Umbilical cord (tissue), 2 donors: Measurements from ENCODE around the gene TRIM34. TPM values are rescaled to one million over a fixed set of nuclear protein-coding genes. Genes with fewer than 3 reads are reported as not detected.
A peak's percentile ranks its signal among the peaks of the same experiment; 100 is the strongest.
"Not testable (repeated sequence)": the region's sequence is repeated elsewhere in the genome, so short reads cannot be mapped to it uniquely, and the experiment has no call there.

ENCODE experiments used
- DNase-seq: peaks from one replicate; pipeline ENCODE4 v3.0.0-alpha.2; 2015; ENCODE audit warnings: low spot score
- total RNA-seq: library from RNA; depleted of rRNA; stranded (reverse); fragments of >200 nt; gene quantifications from one replicate; pipeline ENCODE4 v1.2.3, GENCODE V29; 2014; ENCODE audit warnings: low replicate concordance; ENCODE audit not compliant: insufficient read depth

The TRIM34 gene, protein sequence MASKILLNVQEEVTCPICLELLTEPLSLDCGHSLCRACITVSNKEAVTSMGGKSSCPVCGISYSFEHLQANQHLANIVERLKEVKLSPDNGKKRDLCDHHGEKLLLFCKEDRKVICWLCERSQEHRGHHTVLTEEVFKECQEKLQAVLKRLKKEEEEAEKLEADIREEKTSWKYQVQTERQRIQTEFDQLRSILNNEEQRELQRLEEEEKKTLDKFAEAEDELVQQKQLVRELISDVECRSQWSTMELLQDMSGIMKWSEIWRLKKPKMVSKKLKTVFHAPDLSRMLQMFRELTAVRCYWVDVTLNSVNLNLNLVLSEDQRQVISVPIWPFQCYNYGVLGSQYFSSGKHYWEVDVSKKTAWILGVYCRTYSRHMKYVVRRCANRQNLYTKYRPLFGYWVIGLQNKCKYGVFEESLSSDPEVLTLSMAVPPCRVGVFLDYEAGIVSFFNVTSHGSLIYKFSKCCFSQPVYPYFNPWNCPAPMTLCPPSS
- total RNA-seq = 10.1 TPM

DNA sequence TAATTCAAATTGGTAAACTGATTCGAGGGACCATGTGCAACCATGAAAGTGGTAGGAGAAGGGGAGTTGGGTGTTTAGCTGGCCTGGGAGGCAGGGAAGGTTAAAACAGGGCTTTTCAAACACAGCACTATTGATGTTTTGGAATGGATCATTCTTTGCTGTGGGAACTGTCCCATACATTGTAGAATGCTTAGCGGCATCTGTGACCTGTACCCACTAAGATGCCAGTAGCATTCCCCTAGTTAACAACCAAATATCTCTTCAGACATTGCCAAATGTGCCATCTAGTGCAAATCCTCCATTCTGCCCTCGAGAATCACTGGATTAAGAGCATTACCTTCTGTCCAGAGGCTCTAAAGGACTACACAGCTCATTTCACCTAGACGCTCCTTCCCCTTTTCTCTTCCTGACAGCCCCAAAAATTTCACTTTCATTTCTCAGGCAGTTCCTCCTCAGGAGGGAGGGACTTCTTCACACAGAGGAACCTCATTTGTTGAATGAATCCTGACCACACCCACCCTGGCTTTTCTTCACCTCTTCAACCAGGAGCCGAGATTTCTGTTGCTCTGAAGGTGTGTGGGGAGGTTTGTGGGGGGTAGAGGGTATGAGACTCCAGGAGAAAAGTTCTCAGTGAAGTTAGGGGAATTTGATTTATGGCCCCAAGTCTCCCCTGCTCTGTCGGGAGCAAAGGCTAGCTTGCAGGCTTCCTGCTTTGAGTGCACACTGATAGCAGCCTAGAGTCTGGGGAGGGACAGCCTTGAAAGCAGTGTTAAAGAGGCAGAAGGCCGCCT is at the start of gene TRIM34:
Gene TRIM34, plus strand, starts transcription at position 513 of the 791 bp plus-strand sequence. CDS start 7,331 bp downstream, outside the sequence.
- peak; percentile 91 for DNase-seq

DNA sequence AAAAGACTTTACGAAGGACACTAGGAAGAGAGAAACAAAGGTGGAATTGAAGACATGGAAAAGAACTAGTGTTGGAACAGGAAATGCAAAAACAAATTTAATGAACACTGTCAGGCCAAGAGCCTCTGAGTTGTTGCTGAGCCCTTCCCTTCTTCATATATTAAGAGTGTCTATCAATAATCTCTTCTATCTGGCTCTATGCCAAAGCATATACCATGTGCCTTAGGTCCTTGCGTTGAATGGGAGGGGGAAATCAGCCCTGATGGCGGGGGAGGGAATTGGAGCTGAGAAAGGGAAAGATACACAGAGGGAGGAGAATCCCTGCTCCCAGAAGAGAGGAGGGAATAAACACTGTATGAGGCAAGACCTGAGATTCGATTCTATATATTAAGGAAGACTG is 49.6 kb upstream of the TRIM34 start:
- no peak for DNase-seq

DNA sequence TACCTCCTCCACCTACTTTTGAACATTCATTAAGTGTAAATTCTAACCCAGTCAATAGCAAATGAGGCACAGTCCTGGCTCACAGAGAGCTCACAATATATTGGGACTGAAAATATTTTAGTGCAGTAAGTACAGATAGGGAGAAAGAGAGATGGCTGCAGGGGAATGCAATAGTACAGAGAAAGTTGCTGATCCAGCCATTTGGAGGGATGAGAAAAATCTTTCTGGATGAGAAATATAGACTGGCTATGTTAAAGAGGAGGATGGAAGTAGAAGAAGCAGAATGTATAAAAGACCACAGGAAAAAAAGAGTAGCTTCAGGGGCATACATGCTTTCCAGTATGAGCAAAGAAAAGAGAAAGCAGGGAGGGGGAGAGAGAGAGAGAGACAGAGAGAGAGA is 47.7 kb upstream of the TRIM34 start:
- no peak for DNase-seq

DNA sequence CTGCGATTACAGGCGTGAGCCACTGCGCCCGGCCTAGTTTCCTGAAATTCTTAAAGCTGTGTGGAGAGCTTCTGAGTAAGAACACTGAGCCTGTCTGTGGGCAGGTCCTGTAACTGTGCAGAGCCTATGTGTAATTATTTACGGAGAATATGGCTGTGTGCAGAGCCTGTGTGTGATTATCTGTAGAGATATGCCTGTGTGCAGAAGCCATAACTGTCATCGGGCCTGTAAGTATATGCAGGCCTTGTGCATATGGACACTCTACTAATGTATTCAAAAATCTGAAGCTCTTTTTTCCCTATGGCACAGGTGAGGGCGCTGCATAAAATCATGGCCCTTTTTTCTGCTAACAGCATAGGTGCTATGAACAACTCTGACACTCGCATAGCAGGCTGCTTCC is 44.2 kb upstream of the TRIM34 start, which contains the start of gene OR52B6:
Gene OR52B6, plus strand, starts transcription at position 301 of the 400 bp plus-strand sequence. Its CDS starts 0 bp downstream, at position 301.
- DNase-seq = peak; percentile 3

DNA sequence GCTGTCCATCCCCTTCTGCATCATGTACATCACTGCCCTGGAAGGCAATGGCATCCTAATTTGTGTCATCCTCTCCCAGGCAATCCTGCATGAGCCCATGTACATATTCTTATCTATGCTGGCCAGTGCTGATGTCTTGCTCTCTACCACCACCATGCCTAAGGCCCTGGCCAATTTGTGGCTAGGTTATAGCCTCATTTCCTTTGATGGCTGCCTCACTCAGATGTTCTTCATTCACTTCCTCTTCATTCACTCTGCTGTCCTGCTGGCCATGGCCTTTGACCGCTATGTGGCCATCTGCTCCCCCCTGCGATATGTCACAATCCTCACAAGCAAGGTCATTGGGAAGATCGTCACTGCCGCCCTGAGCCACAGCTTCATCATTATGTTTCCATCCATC is 43.8 kb upstream of the TRIM34 start:
- no peak for DNase-seq

DNA sequence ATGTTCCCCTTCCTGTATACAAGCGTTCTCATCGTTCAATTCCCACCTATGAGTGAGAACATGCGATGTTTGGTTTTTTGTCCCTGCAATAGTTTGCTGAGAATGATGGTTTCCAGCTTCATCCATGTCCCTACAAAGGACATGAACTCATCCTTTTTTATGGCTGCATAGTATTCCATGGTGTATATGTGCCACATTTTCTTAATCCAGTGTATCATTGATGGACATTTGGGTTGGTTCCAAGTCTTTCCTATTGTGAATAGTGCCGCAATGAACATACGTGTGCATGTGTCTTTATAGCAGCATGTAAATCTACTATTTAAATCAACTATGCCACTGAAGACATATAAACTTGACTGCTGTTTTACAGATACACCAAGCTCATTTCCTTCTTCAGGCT is 40.3 kb upstream of the TRIM34 start:
- not testable (repeated sequence) for DNase-seq

DNA sequence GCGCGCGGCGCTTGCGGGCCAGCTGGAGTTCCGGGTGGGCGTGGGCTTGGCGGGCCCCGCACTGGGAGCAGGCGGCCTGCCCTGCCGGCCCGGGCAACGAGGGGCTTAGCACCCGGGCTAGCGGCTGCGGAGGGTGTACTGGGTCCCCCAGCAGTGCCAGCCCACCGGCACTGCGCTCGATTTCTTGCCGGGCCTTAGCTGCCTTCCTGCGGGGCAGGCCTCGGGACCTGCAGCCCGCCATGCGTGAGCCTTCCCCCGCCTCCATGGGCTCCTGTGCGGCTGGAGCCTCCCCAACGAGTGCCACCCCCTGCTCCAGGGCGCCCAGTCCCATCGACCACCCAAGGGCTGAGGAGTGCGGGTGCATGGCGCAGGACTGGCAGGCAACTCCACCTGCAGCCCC is 34.9 kb upstream of the TRIM34 start:
- not testable (repeated sequence) for DNase-seq

DNA sequence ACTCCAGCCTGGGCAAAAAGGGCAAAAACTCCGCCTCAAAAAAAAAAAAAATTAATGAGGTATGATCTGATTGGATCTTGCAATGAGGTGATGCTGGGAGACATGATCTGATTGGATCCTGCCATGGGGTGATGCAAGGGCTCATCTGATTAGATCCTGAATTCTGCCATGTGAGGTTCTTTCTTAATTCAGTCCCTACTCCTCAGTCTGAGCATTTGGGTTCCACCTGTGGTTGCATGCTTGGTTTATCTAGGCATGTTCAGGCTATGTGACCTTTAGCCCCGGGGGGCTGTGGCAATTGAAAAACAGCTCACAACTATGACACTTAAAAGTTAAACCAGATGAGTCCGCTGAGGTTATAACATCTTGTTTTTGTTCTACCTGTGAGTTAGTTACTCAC is 33.2 kb upstream of the TRIM34 start:
- no peak for DNase-seq

DNA sequence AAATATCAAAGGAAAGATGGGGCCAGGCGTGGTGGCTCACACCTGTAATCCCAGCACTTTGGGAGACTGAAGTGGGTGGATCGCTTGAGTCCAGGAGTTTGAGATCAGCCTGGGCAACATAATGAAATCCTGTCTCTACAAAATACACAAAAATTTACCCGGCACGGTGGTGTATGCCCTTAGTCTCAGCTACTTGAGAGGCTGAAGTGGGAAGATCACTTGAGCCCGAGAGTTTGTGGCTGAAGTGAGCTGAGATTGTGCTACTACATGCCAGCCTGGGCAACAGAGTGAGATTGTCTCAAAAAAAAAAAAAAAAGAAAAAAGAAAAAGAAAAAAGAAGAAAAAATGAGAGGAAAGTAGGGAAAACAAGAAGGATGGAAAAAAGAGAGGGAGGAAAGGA is 32.2 kb upstream of the TRIM34 start:
- no peak for DNase-seq

DNA sequence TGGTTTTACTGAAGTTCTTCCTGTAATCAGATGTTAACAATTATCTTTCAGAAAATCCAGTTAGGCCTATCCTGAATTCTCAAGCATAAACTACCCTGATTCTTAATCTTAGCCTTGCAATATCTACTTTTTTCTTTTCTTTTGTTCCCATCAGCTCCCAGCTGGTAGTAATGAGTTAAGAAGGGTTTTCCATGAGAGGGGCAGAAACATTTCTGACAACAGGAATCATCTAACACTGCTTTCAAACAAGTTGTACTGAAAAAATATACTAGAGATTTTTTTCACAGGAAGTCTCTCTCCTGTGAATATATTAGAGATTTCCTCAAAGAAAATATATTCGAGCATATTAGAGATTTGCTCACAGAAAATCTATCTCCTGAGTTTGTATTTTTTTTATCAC is 31.7 kb upstream of the TRIM34 start:
- DNase-seq = no peak

DNA sequence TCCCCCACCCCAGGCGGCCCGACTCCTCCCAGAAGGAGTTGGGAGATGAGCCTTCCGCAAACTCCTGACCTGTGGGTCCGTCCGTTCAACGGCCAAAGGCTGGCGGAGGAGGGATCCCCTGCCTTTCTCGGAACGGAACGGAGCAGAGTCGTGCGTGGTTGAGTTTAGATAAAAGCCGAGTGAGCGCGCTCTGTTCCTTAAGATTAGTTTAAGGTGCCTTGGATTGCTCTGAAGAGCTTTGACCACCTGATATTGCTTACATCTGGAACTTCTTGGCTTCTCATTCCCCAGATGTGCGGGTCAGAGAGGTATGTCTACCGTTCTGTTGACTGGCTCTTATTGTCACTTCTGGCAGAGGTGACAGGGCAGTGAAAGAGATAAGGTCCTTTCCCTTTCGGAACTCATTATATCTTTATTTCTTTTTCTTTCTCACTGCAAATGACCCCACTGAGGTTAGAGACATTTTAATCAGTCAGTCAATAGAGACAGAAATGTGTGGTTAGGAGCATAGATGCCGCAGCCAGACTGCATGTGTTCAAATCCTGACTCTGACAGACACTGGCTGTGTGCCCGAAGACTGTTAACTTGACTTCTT is 28.1 kb upstream of the TRIM34 start, which contains the start of gene TRIM6:
Gene TRIM6, plus strand, starts transcription at position 31 of the 595 bp plus-strand sequence. Its CDS starts 261 bp downstream, at position 292.
- peak; percentile 87 for DNase-seq

DNA sequence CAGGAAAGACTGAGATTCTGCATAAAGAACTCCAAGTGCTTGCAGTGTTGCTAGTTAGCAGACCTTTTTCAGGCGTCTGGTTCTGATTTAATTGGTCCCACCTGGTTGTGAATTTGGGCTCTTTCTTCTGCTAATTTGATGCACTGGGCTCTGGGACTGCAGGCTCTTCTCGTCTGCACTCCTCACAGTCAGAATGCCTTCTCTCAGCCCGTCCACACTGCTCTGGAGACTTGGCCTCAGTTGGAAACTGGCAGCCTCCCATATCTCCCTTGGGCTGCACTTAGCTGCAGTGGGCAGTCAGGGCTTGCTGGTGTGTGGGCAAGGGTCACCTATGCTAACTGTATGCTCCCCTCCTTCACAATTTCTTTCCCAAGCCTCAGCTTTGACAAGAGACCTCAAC is 26.8 kb upstream of the TRIM34 start:
- peak; percentile 56 for DNase-seq

DNA sequence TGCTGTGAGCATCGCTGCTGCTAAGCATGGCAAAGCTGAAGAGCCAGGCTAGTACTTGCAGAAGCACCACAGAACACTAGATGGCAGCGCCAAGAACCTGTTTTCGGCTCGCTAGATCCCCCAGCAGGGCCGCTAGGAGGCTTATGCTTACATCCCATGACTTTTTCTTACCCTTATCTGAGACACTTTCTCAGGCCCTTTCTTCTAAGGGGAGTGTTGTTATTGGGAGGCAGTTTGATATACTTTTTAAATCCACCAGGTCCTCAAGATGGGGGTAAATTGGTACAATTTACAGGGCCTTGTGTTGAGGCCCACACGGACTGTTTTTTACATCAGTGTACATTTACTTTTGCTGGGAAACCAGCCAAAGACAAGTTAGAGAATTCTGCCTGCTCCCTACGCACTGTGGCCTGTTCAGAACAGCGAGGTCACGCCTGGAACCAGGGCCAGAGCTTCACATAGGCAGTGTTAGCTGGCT is 24.4 kb upstream of the TRIM34 start:
- peak; percentile 93 for DNase-seq

DNA sequence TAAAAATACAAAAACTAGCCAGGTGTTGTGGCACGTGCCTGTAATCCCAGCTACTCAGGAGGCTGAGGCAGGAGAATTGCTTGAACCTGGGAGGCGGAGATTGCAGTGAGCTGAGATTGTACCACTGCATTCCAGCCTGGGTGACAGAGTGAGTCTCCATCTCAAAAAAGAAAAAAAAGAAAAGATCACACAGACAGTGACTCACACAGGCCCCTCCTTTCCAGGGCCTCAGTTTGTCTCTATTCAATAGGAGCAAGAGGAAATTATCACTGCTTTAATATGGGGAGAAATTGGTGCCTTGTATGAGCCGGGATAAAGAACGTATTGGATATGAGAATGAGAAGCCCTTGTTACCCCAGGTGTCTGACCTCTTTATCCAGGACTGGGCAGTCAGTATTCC is 22.0 kb upstream of the TRIM34 start:
- DNase-seq = not testable (repeated sequence)

DNA sequence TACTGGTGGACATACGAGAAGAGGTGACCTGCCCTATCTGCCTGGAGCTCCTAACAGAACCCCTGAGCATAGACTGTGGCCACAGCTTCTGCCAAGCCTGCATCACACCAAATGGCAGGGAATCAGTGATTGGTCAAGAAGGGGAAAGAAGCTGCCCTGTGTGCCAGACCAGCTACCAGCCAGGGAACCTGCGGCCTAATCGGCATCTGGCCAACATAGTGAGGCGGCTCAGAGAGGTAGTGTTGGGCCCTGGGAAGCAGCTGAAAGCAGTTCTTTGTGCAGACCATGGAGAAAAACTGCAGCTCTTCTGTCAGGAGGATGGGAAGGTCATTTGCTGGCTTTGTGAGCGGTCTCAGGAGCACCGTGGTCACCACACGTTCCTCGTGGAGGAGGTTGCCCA is 21.5 kb upstream of the TRIM34 start:
- no peak for DNase-seq

DNA sequence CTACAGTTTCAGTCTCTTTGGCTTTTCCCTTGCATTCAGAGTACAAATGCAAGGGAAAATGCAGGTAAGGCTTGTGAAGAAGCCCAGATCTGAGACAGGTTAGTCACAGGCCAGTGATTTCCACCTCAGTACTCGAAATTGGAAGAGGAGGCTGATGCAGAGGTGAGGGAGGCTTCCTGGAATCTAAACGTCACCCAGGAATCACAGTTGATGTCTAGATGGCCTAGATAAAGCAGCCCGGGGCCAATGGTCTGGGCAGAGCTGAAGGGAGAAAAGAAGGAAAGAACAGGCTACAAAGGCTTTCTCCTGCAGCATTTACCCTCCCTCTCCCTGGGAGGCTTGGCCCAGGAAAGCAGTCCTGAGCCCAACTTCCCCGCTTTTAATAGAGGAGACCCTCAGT is 19.9 kb upstream of the TRIM34 start:
- no peak for DNase-seq

DNA sequence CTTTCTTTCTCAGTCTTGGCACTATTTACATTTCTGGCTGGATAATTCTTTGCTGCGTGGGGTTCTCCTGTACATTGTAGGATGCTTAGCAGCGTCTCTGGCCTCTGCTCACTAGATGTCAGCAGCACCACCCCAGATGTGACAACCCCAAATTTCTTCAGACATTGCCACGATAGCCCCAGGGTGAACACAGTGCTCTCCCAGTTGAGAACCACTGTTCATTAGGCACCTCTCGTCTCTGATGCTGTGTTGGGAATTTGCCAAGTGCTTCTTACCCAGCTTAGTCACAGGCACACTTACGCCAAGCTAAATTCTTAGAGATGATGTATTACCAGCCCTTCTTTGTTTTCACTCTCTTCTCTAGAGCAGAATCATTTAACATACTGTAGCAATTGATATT is 19.0 kb upstream of the TRIM34 start:
- DNase-seq = peak; percentile 46

DNA sequence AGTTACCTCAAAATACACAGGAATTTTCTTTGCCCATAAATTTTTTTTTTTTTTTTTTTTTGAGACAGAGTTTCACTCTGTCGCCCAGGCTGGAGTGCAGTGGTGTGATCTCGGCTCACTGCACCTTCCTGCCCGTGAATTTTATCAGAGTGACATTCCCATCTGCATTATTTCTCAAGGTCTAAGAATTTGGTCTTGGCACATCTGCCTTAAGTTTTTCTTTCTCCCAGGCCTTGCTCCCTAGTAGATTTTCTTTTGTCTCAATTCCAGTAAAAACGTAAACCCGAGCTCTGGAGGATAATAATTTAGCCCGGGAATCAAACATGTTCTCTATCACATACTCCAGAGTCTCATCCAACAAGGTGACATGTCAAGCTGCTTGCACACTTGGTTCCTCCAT is 16.0 kb upstream of the TRIM34 start:
- peak; percentile 73 for DNase-seq

DNA sequence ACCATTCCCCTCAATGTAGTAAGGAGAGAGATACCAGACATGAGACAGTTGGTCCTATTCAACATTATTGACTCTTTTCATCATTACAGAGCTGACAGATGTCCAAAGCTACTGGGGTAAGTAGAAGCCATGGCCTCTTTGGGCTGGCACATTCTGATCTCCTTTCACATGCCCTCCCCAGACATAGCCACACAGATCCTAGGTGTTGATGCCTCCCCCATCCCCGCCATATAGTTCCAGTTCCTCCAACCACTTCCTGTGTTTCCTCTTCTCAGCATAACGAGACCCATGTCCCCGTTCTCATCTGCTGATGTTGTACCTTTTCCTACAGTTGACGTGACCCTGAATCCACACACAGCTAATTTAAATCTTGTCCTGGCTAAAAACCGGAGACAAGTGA is 14.4 kb upstream of the TRIM34 start:
- no peak for DNase-seq

DNA sequence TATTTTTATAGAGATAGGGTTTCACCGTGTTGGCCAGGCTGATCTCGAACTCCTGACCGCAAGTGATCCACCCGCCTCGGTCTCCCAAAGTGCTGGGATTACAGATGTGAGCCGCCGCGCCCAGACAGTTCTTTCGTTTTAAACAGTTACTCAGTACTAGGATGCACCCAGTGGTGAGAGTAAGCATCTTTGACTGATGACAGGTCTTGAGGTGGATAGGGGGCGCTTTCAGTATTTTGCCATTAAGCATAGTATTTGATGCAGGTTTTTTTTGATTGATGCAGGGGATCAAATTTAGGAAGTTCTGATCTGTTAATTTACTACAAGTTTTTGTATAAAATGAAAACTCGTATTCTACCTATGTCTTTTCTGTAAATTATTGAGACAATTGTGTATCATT is 13.2 kb upstream of the TRIM34 start:
- DNase-seq = no peak

DNA sequence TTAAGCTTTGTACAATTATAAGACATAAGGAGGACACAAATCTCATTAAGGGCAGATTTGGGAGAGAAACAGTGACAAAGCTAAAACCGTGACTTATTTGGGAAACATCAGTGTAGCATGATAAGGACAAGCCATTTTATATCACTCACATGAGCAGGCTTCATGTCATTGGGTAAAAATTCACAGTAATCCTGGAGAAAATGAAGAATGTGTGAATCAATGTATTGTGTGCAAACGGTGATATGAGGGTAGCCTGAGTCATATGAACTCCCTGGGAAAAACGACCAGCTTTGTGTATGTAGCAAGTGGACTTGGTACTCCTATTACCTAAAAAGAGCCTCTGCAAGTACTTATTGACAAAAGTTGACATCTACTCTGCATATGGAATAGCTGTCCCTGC is 6.0 kb upstream of the TRIM34 start:
- DNase-seq = no peak
